ENCODE measurements around the gene SLC6A20.
"Not testable (repeated sequence)": the region's sequence is repeated elsewhere in the genome, so short reads cannot be mapped to it uniquely, and the experiment has no call there.

SLC6A20 gene

GRCh38 chr3:45760878-45761711, 35.2 kb downstream of the SLC6A20 start:
- DNase-seq (ENCODE audit: low spot score) = no peak
- H3K4me3 ChIP-seq = no peak overlapping the region
- TF ChIP-seq CTCF (IDR thresholded peaks at IDR 0.05) = peak; percentile 62
- no peak overlapping the region for H3K27ac ChIP-seq

- no peak for DNase-seq (ENCODE audit: low spot score)
- Histone ChIP-seq H3K4me3 (no peak overlapping the region), H3K27ac (no peak overlapping the region)
- TF ChIP-seq CTCF (IDR thresholded peaks at IDR 0.05) = no peak
These were observed 36.5 kb downstream of the SLC6A20 start for GRCh38 chr3:45759851-45760250.

GRCh38 chr3:45758871-45759270, 37.5 kb downstream of the SLC6A20 start:
- H3K4me3 ChIP-seq = no peak overlapping the region
- no peak overlapping the region for H3K27ac ChIP-seq
- no peak for TF ChIP-seq CTCF (IDR thresholded peaks at IDR 0.05)
- DNase-seq (ENCODE audit: low spot score) = no peak

- H3K4me3 ChIP-seq; H3K27ac ChIP-seq; DNase-seq (ENCODE audit: low spot score): not testable (repeated sequence)
These were observed 39.2 kb downstream of the SLC6A20 start for GRCh38 chr3:45757141-45757540.

GRCh38 chr3:45756055-45756454, 40.3 kb downstream of the SLC6A20 start:
- DNase-seq (ENCODE audit: low spot score) = no peak
- TF ChIP-seq CTCF (IDR thresholded peaks at IDR 0.05) = no peak
- Histone ChIP-seq H3K4me3 (no peak overlapping the region), H3K27ac (no peak overlapping the region)

GRCh38 chr3:45754461-45754860, 41.9 kb downstream of the SLC6A20 start:
- no peak overlapping the region for H3K27ac ChIP-seq

GRCh38 chr3:45753095-45753494, 43.2 kb downstream of the SLC6A20 start:
- H3K4me3 ChIP-seq = no peak overlapping the region
- H3K27ac ChIP-seq = no peak overlapping the region
- TF ChIP-seq CTCF (IDR thresholded peaks at IDR 0.05) = no peak
- DNase-seq (ENCODE audit: low spot score) = no peak

More at GRCh38 chr3:45754461-45754860, 41.9 kb downstream of the SLC6A20 start:
- no peak overlapping the region for H3K4me3 ChIP-seq
- DNase-seq (ENCODE audit: low spot score) = no peak
- no peak for TF ChIP-seq CTCF (IDR thresholded peaks at IDR 0.05)
